NCI-H1417 treated with DMSO at 0.1 percent for 48 hours (cell line): ENCODE data around the gene VCPKMT.
"Not testable (repeated sequence)": the region's sequence is repeated elsewhere in the genome, so short reads cannot be mapped to it uniquely, and the experiment has no call there.

ENCODE experiments used
- DNase-seq: peaks from one replicate; lab custom pipeline; 2025; lab: John Stamatoyannopoulos, UW

Gene VCPKMT

DNA sequence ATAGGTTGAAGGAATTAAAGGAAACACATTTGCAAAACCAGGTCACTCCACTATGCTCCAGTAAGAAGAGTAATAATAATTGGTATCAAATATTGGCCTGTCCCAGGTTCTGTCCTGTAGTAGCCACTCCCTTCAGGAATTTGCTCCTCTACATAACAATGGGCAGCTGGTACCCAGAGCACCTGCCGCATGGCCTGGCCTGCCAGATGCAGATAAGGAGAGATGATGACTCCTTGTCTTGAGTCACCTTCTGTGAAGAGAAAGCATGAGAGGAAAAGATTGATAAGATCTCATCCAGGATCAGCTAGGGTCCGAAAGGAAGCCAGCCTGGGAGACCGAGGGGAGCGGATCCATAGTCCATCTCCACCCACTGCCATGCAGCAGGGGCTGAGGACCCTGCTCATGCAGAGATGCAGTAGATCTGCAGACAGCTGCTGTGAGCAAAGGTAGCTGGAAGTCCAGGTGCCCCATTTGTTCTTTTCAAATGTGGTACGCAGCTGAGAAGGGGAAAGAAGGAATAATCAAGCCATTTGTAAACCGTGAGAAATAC lies 24.3 kb downstream of the VCPKMT start:
- no peak for DNase-seq

DNA sequence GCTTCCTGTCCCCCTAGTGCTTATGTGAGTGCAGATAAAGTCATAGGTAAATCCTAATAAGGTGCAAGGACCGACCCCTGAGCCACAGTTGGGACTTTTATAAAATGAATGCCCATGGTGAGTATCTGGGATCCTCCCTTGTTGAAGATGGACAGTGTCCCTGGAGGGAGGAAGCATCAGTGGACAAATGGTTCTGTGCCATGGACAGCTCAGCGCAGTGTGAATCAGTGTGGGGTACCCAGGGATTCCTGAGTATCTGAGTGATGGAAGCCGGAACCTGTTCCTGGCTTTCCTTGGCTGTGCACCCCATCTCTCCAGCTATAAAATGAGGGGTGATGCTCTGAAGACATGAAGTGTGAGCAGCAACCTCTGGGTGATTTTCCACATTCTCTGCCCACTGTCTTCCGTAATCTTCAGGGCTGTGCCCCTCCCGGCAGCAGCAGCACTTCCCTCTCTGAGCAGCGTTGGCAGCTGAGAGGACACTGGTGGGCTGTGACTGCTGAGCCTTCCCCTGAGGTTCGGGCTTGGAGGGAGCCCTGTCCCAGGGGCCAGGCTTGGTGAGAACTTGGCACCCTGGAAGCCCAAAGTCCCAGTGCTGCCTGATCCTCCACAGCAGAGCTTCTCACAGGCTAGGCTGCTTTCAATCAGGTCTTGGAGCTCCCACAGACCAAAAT lies 25.0 kb downstream of the VCPKMT start:
- no peak for DNase-seq

DNA sequence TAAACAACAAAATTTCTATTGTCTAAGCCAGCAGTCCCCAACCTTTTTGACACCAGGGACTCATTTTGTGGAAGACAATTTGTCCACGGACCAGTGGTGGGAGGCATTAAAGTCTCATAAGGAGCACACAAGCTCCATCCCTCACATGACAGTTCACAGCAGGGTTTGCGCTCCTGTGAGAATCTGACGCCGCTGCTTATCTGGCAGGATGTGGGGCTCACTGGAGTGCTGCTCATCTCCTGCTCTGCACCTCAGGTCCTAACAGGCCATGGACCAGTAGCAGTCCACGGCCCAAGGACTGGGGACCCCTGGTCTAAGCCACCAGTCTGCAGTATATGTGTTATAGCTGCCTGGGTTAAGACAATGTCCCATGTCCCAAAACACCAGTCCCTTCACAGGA lies 27.2 kb downstream of the VCPKMT start:
- DNase-seq: no peak

DNA sequence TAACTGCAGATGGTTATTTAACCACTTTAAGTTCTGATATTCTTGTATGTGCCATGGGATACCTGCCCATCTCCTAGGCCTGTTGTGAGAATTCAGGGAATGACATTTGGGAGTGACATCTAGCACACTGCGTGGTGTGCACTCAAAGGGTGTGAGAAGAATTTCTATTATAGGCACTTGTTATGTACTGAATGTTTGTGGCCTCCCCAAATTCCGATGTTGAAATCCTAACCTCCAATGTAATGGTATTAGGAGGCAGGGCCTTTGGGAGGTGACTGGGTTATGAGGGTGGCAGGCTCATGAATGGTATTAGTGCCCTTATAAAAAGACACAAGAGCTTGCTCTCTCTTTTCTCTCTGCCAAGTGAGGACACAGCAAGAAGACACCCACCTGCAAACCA lies 27.6 kb downstream of the VCPKMT start:
- no peak for DNase-seq

DNA sequence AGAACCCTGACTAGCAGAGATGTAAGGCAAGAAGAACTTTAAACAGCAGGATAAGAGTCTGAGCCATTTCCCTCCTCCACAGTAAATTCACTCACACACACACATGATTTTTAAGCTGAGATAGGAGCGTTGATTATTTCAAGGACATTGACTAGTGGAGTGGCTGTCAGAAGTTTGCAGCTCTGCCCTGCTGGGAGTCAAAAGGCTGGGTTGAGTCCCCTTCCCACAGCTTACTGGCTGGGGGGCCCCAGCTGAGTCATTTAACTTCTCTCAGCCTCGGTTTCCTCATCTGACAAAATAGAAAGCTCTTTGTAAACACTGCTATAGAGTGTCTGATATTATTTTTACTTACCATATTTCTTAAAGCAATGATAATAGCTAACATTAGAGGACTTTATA lies 28.3 kb downstream of the VCPKMT start:
- no peak for DNase-seq

DNA sequence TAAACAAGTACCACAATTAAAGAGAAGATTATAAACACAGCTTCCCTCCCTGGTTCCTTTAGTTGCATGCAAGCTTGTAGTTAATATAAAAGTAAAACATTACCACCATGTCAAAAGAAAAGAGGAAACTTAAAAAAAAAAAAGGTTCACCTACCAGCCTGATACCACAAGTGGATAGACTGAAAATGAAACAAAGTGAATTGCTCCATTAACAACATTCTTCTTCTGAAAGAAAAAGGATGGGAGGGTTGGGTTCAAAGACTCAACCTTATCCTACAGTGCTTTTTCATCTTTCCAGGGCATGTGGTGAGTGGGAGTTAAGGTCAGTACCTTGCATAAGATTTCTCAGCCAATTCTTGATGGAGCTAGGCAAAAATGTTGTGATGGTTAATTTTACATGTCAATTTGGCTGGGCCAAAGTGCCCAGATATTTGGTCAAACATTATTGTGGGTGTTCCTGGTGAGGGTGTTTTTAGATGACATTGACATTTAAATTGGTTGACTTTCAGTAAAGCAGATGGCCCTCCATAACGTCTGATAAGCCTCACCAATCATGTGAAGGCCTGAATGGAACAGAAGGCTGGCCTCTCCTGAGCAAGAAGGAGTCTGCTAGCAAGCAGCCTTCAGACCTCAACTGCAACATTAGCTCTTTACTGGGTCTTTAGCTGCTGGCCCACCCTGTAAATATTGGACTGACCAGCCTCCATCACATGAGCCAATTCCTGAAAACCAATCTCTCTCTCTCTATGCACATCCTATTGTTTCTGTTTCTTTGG lies 28.8 kb downstream of the VCPKMT start:
- no peak for DNase-seq

DNA sequence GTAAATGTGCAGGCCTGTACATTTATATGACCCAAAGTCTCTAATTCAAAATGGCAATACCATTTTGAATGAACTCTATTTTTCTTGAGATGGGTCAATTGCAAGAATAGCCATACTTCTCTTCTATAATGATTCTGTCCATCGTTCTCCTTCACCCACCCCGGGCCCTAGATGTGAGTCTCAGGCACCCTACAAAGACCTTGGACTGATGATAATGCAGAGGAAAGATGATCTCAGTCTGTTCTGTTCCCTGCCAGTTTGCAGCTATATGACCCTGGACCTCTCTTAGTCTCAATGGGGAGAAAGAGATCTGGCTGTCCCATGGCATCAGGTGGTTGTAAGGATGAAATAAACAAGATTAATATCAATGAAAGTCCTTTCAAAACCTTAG lies 30.1 kb downstream of the VCPKMT start:
- no peak for DNase-seq

DNA sequence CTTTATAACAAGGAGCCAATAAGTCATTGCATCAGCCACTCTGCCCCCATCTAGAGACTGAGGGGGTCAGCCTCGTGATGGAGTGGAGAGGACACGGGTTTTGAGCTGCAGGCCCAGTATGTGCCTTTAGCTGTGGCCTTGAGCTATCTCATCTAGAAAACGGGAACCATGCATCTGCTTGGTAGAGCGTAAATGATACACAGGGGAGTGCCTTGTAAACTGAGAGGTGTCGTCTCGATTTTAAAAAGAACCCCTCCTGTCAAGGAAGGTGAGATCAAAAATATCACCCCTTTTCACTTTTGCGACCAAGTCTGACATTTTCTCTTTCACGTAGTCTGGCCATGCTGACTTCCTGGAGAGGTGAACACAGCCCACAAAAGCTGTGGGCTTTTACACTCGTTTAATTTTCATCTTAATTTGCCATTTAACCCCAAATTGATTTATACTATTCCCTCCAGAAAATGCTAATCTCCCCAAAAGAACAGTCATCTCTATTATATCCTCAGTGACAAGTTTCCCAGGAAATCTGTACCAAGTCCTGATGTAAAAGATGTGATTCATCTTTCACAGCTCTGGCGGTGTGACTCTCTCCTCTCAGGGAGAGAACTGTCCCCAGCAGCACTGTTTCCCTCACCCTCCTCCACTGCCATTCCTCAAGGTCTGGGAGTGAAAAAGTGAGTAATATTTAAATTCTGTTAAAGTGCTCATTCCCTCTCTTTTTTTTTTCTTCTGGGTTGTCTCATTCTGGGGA lies 30.6 kb downstream of the VCPKMT start:
- DNase-seq: no peak

DNA sequence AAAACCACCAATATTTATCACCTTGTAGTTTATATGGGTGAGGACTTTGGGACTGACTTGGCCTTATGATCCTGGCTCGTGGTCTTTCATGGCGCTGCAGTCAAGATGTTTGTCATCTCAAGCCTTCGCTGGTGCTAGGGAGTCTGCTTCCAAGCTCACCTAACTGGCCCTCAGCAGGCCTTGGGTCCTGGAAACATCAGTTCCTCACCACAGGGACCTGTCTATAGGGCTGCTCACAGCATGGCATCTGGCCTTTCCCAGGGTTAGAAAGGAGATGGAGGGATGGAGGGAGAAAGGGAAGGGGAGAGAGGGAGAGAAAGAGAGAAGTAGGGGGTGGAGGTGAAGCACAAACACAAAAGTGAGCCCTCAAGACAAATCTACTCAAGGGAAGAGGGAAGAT lies 31.7 kb downstream of the VCPKMT start:
- no peak for DNase-seq

DNA sequence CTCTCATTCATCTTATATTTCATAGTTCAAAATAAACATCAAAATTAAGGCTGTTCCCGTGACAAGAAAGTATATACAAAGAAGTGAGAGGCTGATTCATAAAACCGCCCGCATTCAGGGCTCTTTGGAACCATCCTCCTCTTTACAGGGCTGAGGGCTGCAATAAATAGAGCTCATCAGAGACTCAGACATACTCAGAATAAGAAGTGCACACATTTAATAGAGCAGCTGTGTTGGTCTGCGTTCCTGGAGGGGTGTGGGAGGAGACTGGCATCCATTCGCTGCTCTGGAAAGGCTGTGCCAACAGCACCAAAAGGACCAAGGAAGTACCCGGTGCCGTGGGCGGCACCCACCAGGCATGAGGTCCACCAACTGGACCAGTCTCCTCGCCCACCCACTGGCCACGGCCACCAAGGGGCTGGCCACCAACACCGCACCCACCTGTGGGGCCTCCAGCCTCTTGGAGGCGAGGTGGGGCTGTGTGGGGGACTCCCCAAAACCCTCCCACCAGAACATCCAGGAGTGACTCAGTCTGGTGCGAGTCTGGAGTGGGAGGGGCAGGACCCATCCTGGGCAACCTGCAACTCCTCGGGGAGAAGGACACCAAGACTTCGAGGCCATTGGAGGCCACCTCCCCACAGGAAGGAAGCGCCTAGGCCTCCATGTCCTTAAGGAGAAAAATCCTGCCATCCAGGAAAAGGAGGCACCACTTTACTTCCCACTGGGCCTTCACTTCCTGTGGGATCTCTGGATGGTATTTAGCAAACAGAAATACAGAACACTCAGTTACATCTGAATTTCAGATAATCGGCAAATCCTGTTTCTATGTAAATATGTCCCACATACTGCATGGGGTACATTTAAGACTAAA lies 32.7 kb downstream of the VCPKMT start:
- DNase-seq: no peak

DNA sequence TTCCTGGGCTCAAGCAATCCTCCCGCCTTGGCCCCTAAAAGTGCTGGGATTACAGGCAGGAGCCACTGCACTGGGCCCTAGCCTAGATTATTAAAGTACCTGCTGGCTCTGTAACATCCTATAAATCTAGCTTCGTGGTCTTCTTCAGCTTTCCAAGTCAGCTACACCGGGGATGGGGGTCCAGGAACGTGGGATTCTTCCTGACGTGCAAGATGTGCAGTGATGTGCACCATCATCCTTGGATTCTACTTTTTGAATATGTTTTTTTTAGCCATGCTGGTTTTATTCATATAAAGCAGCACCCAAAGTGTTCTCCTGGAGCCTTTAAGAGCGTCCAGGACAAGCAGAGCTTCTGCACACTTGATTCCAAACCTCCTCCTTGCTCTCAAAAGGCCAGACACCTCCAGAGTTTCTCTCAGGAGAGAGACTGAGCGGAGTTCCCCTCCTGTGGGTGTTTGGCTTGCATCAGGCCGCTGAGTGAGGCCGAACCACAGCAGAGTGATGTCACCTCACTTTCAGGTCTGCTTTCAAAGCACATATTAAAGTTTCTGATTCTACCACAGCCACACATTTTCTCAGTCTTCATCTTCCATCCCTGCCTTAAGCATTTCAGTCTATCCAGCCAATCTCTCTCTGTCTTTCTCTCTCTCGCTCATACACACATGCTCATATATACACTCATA lies 33.4 kb downstream of the VCPKMT start:
- no peak for DNase-seq

DNA sequence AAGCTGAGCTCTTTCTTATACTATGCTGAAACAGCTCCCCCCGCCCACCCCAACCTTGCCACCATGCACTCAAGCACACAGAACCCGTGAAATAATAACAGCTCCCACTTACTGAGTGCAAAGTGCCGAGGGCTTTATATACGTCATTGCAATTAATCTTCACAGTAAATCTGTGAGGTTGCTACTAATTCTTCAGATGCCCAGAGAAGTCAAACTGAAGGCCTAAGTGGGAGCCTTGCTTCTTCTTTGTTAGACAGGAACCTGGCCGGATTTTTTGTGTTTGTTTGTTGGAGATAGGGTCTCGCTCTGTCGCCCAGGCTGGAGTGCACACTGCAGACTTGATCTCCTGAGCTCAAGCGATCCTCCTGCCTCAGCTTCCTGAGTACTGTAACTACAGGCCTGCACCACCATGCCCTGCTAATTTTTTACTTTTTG lies 34.0 kb downstream of the VCPKMT start:
- DNase-seq: no peak

DNA sequence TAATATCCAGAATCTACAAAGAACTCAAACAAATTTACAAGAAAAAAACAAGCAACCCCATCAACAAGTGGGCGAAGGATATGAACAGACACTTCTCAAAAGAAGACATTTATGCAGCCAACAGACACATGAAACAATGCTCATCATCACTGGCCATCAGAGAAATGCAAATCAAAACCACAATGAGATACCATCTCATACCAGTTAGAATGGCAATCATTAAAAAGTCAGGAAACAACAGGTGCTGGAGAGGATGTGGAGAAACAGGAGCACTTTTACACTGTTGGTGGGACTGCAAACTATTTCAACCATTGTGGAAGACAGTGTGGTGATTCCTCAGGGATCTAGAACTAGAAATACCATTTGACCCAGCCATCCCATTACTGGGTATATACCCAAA lies 37.3 kb downstream of the VCPKMT start:
- not testable (repeated sequence) for DNase-seq

DNA sequence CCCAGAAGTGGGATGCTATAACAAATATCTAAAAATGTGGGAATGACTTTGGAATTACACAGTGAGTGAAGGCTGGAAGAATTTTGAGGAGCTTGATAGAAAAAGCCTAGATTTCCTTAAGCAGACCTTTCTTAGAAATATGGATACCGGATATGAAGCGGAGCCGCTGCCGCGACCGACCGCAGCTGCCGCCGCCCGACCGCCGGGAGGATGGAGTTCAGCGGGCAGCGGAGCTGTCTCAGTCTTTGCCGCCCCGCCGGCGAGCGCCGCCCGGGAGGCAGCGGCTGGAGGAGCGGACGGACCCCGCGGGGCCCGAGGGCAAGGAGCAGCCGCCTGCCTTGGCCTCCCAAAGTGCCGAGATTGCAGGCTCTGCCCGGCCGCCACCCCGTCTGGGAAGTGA lies 42.7 kb downstream of the VCPKMT start:
- DNase-seq: not testable (repeated sequence)

DNA sequence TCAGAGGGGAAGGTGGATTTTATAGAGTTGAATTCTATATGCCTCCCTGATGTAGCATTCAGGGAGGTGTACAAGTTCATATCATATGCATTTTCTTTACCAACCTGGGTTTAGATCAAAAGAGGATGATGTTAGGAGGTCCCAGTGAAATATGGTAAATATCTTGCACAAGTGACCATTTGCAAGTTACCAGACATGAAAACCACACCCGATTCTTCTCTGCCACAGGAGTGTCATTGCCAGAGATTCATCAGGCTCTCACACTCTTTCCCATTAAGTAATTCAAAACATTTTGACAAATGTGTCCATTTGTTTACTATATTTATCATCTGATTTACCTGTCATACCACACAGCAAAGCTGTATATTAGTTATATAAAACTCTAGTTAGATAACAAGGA lies 44.0 kb downstream of the VCPKMT start:
- DNase-seq: no peak

DNA sequence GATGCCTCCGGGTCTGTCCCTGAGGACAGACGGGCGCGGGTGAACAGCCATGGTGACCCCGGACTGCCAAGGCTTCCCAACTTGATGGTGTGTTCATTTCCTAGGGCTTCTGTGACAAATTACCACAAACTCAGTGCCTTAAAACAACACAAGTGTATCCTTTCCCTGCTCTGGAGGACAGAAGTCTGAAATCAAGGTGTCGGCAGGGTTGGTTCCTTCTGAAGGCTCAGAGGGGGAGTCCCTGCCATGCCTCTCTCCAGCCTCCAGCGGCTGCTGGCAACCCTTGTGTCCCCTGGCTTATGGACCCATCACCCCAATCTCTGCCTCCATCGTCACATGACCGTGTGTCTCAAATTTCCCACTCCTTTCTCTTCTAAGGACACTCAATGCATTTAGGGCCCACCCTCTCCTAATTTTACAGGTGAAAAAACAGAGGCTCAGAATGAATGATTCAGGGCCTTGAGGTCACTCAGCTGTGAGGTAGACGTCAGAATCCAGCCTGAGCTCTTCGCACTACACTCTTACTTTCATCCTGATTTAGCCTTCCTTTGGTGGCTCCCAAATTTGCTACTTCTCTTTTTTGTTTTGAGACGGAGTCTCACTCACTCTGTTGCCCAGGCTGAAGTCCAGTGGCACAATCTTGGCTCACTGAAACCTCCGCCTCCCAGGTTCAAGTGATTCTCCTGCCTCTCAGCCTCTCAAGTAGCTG lies 45.4 kb downstream of the VCPKMT start:
- no peak for DNase-seq

DNA sequence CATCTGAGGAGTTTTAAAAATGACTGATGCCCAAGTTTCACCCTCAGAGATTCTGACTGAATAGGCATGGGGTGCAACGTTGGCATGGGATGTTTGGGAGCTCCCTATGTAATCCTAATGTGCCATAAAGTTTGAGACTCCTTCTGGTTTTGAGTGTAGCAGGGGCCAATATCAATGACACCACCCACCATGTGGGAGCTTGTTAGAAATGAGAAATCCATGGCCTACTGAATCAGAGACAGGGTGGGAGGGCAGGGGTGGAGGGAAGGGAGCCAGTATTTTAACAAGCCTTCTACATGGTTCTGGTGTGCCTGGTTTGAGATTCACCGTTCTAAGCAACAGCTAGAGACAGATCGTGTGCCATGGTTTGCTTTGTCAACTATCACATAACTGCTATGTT lies 46.1 kb downstream of the VCPKMT start:
- DNase-seq: no peak

DNA sequence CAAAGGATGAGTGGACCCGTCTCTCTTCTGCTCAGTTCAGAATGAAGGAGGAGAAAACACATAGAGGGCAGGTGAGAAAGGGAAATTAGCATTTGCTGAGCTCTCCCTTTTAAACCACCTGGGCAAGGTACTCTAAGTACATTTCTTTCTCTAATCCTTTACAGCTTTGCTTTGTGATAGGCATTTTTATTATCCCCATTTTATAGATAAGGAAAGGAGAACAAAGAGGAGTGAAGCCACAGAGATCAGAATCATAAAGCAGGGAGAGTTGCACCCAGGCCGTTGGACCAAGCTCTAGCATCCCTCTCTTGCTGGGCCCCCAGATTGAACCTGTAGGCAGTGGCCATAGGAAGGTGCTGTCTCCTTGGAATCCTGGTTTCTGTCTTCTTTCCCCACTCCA lies 47.0 kb downstream of the VCPKMT start:
- DNase-seq: no peak

DNA sequence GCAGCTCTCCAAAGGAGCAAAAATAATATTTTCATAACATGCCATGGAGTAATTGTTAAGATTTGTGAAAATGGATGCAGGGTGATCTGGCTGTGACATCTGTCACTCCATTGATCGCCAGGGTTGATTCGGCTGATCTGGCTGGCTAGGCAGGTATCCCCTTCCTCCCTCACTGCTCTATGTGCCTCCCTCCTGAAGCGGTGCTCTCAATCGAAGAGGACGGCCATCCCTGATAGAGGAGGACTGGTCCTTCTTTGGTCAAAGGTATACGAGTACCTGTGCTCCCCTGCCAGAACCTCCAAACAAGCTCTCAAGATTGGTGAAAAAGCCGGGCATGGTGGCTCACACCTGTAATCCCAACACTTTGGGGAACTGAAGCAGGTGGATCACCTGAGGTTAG lies 47.9 kb downstream of the VCPKMT start:
- no peak for DNase-seq

DNA sequence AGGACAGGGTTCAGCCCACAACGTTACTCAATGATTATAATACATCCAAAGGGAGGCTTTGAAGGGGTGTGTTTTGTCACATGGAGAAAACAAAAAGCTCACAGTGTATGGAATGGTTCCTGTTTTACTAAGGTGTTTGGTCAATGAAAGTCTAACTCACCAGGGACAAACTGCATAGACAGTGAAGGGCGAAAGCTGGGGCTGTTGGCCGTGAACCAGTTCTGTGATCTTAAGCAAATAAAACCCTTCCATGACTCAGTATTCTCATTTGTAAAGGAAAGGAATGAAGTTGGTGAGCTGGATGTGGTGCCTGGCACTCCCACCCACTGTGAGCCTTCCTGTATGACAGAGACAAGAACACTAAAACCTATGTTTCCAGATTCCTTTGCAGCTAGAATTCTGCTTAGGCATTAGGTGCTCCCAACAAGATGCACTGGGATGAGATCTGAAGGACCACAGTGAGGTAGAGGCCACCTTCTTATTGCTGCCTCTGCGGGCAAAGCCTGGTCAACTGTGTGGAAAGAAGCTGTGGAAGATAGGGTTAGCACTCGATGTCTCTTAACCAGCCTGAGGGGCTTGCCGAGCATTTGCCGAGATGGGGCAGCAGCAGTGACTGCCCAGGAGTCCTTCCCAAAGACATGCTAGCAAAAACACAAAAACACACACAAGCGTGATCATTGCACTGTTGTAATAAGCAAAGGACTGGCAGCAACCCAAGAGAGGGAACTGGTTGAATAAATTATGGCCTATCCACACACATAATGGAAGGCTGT lies 48.5 kb downstream of the VCPKMT start:
- DNase-seq: no peak
